Activated CD8-positive, alpha-beta memory T cell treated with anti-CD3 and anti-CD28 coated beads, Interleukin-2, amount 50 U/mL, for 24 hours (primary cell): Measurements from ENCODE around the gene CCT6A.
"Not testable (repeated sequence)": the region's sequence is repeated elsewhere in the genome, so short reads cannot be mapped to it uniquely, and the experiment has no call there.

Source experiments
- DNase-seq: peaks from one replicate; pipeline ENCODE4 v3.0.0-alpha.2; 2020; ENCODE audit errors: extremely low read depth

Gene CCT6A, protein sequence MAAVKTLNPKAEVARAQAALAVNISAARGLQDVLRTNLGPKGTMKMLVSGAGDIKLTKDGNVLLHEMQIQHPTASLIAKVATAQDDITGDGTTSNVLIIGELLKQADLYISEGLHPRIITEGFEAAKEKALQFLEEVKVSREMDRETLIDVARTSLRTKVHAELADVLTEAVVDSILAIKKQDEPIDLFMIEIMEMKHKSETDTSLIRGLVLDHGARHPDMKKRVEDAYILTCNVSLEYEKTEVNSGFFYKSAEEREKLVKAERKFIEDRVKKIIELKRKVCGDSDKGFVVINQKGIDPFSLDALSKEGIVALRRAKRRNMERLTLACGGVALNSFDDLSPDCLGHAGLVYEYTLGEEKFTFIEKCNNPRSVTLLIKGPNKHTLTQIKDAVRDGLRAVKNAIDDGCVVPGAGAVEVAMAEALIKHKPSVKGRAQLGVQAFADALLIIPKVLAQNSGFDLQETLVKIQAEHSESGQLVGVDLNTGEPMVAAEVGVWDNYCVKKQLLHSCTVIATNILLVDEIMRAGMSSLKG

DNA sequence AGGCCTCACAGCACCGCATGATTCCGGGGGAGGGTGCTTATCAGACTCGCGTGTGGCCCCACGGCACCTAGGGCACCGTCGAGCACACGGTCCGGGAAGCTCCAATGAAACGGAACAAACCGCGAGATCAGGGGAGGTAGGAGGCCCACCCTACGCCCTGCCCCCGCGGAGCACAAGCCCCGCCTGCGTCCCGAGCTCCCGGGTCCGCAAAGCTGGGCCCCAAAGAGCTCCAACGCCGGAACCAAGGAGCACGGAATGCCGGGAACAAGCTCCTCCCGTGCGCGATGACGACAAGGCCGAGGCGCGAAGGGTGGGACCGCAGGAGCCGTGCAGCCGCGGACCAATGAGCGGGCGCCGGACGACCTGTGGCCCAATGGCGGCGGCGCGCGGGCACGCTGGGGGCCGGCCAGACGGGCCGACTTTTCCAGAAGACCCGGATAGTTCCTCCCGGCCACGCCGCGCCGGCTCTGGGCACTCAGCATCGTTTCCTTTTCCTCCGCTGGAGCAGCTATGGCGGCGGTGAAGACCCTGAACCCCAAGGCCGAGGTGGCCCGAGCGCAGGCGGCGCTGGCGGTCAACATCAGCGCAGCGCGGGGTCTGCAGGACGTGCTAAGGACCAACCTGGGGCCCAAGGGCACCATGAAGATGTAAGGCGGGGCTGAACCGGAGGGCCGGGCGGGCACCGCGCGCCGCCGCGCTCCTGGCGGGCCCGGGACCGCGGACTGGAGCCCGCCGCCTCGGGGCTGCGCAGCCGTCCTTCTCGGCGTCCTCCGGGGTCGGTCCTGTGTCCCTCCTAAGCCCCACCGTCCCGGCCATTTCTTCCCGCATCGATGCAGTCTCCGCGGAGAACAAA, at the start of gene CCT6A, which contains the start of gene PSPH:
Gene CCT6A, plus strand, starts transcription at position 427 of the 853 bp plus-strand sequence. Its CDS starts 84 bp downstream, at position 511.
Gene PSPH, minus strand, starts transcription at position 106 of the 853 bp plus-strand sequence. CDS start 30,232 bp downstream, outside the sequence.
- DNase-seq = peak; percentile 87

DNA sequence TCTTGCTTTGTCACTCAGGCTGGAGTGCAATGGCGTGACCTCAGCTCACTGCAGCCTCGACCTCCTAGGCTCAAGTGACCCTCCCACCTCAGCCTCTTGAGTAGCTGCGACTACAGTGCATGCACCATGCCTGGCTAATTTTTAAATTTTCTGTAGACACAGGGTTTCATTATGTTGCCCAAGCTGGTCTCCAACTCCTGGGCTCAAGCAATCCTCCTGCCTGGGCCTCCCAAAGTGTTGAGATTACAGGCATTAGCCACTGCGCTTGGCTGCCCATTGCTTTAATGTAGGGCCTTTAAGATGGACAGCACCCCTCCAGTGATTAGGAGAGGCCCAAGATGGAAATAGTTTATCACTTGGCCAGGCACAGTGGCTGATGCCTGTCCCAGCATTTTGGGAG, 47.8 kb upstream of the CCT6A start:
- no peak for DNase-seq

DNA sequence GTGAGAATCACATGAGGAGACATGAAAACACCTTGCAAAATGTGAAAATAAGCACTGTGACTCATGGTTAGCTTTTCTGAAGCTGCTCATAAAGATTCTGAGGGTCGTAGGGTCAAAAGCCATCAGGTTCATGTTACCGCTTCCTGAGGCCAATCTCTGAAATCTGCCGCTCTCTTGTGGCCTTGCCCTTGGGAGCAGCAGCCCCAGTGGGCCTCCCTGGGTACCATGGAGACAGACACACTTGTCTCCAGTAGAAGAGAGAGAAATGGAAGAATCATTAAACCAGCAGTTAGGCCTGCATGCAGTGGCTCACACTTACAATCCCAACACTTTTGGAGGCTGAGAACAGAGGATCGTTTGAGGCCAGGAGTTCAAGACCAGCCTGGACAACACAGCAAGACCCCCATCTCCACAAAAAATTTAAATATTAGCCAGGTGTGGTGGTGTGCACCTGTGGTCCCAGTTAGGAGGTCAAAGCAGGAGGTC, 44.4 kb upstream of the CCT6A start:
- DNase-seq = no peak

DNA sequence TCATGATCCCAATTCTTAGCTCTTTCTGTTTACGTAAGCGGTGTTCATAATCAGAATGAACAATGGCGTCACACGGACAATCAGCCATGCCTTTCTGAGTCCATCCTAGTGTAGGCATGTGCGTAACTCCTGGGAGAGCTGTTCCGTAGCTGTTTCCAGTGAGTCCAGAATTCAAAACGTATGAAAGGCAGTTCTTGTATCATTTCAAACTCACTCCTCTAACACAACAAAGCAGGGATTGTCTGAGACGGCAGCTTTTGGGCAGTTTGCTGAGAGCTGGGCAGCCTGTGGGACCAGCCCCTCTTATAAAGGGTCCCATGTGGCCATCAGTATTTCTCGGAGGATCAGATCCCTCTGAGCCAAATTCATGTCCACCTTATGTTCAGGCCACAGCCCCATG, 43.7 kb upstream of the CCT6A start:
- no peak for DNase-seq

DNA sequence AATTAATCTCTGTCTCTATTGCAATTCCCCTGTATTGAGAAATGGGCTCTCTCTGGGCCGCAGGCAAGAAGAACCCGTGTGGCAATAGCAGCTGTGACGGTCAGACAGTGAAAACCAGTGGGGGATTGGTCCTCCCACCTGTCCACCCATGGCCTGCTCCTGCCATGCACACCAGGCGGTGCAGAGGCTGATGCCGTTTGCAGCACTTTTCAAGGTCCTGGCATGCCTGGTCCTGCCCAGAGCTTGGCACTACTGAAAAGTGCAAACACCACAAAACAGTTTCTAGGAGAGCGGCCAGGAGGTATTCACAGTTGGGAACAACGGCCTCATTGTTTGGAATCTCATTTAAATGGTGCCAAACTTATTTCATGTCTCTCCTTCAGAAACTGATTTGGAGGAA, 41.9 kb upstream of the CCT6A start:
- DNase-seq = no peak

DNA sequence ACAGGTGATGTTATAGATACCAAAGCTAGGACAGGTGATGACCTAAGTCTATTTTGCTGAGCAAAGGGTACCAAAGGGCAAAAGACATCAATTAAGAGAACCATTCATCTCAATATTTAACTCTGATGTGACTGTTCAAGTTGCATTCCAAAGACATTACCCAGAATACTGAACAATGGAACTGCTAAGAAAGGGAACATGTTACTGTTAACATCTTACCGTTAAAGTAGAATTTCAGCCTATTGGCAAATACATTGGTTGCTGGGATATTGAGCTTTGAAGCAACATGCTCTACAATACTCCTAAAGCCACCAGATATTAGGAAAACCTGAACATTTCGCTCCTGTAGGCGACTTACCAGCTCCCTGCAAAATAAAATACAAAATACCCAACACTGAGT, 34.5 kb upstream of the CCT6A start:
- DNase-seq = not testable (repeated sequence)

DNA sequence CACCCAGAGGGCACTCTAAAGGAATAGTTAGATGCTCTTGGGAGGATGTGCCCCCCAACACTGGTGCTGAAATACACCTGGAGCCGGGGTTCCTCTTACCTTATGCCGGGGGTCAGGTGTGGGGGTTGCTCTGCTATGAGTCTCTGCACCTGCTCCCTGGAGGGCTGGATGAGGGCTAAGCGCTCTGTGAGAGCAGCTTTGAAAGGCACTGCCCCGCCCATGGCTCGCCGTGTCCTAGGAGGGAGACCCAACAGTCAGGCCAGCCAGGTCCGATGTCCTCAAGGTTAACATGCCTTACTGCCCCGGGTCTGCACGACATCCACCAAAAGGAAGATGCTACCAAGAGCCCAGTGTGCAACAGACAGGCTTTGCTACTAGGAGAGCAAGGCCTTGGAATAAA, 32.1 kb upstream of the CCT6A start:
- DNase-seq = no peak

DNA sequence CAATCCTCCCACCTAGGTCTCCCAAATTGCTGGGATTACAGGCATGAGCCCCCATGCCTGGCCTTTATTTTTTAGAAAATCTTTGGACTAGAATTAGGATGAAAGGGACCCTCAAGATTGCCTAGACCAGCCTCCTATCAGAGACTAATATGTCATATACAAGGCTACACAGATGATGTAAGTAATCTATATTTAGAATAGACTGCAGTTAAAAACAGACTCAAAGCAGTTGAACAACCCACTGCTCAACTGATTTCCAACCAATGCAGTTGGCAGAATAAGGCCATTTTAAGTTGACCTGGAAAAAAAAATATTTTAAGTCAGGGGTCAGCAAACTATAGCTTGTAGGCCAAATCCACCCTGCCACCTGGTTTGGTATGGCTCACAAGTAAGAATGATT, 28.1 kb upstream of the CCT6A start:
- no peak for DNase-seq

DNA sequence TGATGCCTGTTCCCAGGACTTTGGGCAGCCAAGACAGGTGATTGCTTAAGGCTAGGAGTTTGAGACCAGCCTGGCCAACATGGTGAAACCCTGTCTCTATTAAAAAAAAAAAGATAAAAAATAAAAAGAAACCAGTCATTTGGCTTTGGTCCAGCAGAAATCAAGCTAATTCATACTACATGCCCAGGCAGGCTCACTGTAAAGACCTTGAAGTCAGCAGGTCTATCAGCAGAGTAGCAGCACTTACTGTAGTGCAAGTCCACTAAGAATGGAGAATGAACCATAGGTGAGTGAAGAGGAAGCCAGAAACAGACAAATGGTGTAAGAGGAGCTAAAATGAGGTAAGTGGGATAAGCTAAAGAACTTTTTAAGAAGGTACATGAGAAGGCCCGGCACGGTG, 25.0 kb upstream of the CCT6A start:
- DNase-seq = no peak

DNA sequence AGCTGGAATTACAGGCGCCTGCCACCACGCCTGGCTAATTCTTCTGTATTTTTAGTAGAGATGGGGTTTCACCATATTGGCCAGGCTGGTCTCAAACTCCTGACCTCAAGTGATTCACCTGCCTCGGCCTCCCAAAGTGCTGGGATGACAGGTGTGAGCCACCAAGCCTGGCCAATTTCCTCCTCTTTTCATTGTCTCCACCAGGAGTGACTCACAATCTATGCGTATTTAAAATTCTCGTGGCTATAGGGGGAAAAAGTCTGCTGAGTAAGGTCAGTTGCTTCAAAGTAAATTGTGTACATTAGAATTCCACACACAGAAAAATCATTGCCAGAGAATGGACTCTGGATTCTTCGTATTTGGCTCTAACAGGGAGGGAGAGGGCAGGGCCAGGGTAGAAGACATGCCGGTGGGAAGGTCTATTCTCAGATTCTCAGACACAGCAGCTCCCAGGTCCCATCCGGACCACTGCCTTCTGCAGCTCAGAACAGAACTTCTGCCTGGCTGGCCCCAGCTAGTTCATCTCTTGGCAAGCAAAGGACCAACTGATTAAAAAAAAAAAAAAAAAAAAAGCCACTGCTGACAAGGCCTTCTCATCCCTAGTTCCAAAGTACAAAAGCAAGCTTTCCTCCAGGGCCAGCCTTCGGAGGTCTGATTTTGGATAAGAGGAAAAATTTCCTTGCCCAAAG, 22.5 kb upstream of the CCT6A start:
- DNase-seq = no peak

DNA sequence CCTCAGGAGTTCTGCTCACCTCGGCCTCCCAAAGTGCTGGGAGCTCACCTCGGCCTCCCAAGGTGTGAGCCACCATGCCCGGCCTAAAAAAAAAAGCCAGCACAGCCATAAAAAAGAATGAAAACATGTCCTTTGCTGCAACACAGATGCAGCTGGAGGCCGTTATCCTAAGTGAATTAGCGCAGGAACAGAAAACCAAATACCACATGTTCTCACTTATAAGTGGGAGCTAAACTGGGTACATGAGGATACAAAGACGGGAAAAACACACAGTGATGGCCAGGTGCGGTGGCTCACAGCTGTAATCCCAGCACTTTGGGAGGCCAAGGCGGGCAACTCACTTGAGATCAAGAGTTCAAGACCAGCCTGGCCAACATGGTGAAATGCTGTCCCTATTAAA, 21.2 kb upstream of the CCT6A start:
- no peak for DNase-seq

DNA sequence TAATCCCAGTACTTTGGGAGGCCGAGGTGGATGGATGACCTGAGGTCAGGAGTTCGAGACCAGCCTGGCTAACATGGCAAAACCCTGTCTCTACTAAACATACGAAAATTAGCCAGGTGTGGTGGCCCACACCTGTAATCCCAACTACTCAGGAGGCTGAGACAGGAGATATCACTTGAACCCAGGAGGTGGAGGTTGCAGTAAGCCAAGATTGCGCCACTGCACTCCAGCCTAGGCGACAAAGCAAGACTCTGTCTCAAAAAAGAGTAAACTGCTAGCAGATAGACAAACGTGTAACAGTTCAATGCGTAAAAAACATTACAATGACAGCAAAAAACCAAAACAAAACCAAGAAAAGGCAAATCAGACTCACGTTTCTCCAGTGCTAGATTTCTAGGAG, 20.0 kb upstream of the CCT6A start:
- DNase-seq = not testable (repeated sequence)

DNA sequence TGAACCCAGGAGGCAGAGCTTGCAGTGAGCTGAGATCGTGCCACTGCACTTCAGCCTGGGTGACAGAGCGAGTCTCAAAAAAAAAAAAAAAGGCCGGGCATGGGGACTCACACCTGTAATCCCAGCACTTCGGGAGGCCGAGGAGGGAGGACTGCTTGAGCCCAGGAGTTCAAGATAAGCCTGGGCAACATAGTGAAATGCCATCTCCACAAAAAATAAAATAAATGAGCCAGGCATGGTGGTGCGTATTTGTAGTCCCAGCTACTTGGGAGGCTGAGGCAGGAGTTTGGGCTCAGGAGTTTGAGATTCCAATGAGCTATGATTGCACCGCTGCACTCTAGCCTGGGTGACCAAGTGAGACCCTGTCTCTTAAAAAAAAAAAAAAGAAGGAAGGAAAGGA, 19.0 kb upstream of the CCT6A start:
- not testable (repeated sequence) for DNase-seq

DNA sequence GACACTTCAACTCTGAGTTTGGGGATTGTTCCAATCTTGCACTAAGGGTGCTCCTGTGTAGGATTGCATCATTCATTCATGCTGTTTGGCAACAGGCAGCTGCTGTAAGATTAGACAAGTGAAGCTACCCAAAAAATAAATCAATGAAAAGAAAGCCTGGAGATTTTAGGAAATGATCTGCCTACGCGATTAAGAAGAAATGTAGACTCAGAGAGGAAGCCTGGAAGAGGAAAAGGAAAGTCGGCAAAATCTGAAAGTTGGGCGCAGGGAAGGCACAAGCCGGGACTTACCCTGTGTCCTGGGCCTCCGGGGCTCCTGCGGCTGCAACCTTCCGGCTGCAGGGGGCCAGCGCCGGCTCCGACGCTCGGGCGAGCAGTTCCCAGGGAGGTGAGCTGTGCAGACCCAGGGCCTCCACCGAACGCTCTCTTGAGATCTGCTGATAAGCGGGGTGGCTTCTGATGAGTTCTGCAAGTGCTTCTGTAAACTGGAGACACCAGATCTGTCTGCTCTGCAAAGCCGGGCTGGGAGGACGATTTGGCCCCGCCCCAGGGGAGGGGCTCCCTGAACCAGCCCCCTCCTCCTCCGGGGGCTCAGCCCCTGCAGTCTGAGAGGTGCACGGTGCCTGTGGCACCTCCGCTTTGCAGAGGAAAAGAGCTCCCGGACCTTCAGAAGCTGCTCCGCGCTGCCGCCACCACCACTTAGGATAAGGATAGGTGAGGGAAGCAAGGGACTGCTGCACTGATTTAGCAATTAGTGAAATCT, 17.7 kb upstream of the CCT6A start:
- DNase-seq = no peak

DNA sequence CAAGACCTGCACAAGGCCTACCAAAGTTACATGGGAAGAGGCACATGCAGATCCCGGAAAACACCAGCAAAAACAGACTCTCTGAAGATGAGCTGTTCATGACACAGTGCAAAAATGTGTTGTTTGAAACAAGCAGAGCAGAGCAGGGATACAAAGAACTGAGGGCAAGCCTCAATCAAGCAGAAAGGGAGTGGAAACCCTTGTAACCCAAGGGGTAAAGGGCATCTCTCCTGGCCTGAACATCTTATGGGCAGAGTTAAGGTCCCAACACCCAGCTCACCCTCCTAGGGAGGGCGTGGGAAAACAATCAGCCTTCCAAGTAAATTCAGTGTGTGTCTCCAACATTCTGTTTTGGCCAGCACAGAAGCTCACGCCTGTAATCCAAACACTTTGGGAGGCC, 10.8 kb upstream of the CCT6A start:
- DNase-seq = no peak

DNA sequence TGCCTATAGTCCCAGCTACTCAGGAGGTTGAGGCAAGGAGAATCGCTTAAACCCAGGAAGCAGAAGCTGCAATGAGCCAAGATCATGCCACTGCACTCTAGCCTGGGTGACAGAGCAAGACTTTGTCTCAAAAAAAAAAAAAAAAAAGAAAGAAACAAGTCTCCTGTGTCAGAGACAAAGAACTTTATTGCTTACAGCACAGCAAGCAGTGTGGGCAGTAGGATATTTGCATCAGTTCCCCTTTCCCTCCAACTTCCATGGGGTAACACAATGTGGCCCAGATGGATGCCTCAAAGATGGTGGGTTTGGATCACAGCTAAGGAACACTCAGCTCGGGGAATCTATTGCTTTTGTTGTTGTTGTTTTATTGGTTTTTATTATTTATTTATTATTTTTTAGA, 5.8 kb upstream of the CCT6A start:
- DNase-seq = not testable (repeated sequence)

DNA sequence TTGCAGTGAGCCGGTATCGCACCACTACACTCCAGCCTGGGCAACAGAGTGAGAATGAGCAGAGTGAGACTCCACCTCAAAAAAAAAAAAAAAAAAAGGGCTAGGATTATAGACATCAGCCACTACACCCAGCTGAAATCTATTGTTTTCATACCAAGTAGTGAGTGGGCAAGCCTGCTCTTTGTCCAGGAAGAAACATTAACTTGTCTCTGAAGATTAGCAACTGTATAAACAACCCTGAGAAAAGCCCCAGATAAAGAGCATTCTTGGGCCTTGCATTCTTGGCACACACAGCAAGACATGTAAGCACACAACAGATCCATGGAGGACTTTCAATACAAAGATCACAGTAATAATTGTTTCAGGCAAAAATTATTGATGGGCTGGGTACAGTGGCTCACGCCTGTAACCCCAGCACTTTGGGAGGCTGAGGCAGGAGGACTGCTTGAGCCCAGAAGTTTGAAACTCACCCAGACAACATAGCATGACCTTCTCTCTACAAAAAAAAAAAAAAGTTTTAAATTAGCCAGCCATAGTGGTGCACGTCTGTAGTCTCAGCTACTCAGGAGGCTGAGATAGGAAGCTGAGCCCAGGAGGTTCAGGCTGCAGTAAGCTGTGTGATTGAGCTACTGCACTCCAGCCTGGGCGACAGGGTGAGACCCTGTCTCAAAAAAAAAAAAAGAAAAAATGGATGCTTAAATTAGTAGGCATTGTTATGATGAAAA, 4.7 kb upstream of the CCT6A start:
- no peak for DNase-seq

DNA sequence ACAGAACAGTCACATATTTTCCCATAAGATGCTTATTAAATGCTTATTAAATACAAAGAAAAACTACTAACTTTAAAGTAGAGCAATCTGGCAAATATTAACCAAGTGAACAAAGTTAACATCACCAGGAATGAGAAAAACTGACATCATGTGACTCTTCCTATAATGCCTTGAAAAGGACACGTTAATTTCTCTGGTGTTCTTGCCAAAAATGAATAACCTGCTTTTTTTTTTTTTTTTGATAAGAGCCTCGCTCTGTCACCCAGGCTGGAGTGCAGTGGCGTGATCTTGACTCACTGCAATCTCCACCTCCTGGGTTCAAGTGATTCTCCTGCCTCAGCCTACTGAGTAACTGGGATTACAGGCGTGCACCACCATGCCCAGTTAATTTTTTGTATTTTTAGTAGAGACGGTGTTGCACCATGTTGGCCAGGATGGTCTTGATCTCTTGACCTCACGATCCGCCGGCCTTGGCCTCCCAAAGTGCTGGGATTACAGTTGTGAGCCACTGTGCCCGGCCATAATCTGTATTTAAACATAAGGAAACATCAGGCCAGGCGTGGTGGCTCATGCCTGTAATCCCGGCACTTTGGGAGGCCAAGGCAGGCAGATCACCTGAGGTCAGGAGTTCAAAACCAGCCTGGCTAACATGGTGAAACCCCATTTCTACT, 4.0 kb upstream of the CCT6A start:
- DNase-seq = not testable (repeated sequence)

DNA sequence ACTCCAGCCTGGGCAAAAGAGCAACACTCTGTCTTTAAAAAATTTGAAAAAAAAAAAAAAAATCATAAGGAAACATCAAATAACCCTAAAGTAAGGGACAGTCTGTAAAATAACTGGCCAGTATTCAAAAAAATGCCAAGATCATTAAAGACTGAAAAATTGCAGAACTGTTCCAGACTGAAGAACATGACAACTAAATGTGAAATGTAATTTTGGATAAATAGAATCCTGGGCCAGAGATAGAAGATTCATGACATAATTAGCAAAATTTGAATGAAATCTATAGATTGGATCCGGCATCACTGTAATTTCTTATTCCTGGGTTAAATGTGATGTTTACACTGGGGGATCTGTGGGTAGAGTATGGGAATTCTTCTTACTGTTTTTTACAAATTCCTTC, 3.3 kb upstream of the CCT6A start:
- no peak for DNase-seq

DNA sequence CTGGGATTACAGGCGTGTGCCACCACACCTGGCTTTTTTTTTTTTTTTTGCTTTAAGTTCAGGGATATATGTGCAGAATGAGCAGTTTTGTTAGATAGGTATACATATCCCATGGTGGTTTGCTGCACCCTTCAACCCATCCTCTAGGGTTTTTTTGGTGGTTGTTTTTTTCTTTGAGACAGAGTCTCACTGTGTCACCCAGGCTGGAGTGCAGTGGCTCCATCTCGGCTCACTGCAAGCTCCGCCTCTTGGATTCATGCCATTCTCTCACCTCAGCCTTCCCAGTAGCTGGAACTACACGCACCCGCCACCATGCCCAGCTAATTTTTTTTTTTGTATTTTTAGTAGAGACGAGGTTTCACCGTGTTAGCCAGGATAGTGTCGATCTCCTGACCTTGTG, 2.8 kb upstream of the CCT6A start:
- DNase-seq = not testable (repeated sequence)
